Mucosa of rectum (tissue), 2 donors: ENCODE data around the gene MRPL53.

ENCODE experiments used
- H3K27ac ChIP-seq, 2 donors: one replicate each; pipeline ENCODE4 v1.7.0; 2013; ENCODE audit warnings: inconsistent platforms in 2 of 2, low read depth in 2 of 2, low read length in 2 of 2
- H3K27me3 ChIP-seq, 2 donors: one replicate each; pipeline ENCODE4 v1.7.0; 2013; ENCODE audit warnings: low read length in 2 of 2; ENCODE audit not compliant: control insufficient read depth in 2 of 2, insufficient read depth in 2 of 2
- H3K36me3 ChIP-seq, 2 donors: one replicate each; pipeline ENCODE4 v1.7.0; 2013; ENCODE audit warnings: low read length in 2 of 2; ENCODE audit not compliant: control insufficient read depth in 2 of 2, insufficient read depth in 2 of 2
- H3K4me1 ChIP-seq, 2 donors: one replicate each; pipeline ENCODE4 v1.7.0; 2013; ENCODE audit warnings: low read length in 2 of 2, mild to moderate bottlenecking in 1 of 2; ENCODE audit not compliant: control insufficient read depth in 2 of 2, insufficient read depth in 2 of 2
- H3K4me3 ChIP-seq, 2 donors: one replicate each; pipeline ENCODE4 v1.7.0; 2013; ENCODE audit warnings: low read length in 2 of 2
- H3K9ac ChIP-seq, 2 donors: one replicate each; pipeline ENCODE4 v1.7.0; 2013; ENCODE audit warnings: low read length in 2 of 2, low read depth in 1 of 2, mild to moderate bottlenecking in 1 of 2
- H3K9me3 ChIP-seq, 2 donors: one replicate each; pipeline ENCODE4 v1.7.0; 2013; ENCODE audit warnings: low read length in 2 of 2; ENCODE audit not compliant: control insufficient read depth in 2 of 2
- donor health status: healthy.
- donor health status: Normal muscosa, but diverticular disease.

MRPL53 gene

DNA sequence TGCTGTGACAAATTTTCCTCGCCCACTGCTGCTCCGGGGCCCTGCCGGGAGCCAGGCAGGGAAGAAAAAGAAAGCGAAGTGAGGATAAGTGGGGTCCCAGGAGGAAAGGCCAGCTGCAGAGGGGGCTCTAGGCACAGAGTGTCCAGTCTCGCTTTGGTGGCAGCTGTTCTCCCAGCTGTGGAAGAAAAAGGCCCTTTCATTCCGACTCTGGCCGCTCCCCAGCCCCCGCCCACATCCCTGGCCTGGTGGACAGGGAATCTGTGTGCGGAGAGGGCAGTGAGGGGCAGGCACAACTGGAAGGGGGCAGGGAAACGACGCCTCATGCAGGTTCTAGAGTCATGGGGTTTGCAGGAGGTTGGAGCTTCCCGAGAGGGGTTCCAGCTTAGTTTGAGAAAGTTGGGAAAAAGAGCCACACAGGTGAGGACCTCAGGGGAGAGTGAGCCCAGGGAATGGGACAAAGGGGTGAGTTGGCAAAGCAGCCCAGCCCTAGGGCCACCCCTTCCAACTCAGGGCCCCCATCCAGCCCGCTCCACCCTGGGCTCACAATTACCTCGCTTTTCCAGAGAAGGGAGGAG, 32.6 kb downstream of the MRPL53 start:
- Histone ChIP-seq H3K27me3 (peaks cover 0 to 3% of the 10 kb centered on the region in 2 donors), H3K36me3 (no peaks in the 10 kb centered on the region), H3K4me3 (peak overlapping the region; percentile 76), H3K27ac (peak overlapping the region; percentile 95 to 98), H3K4me1 (peaks cover 14 to 26% of the 10 kb centered on the region in 2 donors), H3K9me3 (no peaks in the 10 kb centered on the region), H3K9ac (peak overlapping the region; percentile 63 to 91)

- peak overlapping the region; percentile 63 to 91 for H3K9ac ChIP-seq
- H3K9me3 ChIP-seq: no peaks in the 10 kb centered on the region
- H3K4me3 ChIP-seq: peak overlapping the region; percentile 76
- peaks cover 14 to 26% of the 10 kb centered on the region in 2 donors for H3K4me1 ChIP-seq
- H3K27ac ChIP-seq: peak overlapping the region in 1 of 2 donors; percentile 95
- H3K36me3 ChIP-seq: no peaks in the 10 kb centered on the region
- peaks cover 0 to 3% of the 10 kb centered on the region in 2 donors for H3K27me3 ChIP-seq
Observed at GRCh38 chr2:74439373-74439772, 33.1 kb downstream of the MRPL53 start.

DNA sequence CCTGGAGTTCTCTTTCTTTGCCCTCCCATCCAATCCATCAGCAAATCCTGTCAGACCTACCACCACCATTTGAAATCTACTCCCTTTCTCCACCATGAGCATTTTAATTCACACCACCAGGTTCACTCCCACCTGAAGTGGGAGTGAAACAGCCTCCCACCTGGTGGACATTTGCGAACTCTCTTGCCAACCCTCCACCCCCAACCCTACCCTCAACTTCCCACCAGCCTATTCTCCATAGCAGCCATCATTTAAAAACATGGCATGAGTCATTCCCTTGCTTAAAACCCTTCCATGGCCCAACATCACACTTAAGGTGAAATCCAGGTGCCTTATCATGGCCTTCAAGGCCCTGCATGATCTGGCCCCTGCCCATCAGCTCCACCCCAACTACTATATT, 34.2 kb downstream of the MRPL53 start:
- Histone ChIP-seq H3K27me3 (peaks cover 0 to 3% of the 10 kb centered on the region in 2 donors), H3K36me3 (no peaks in the 10 kb centered on the region), H3K27ac (no peak overlapping the region), H3K9ac (no peak overlapping the region), H3K4me3 (no peak overlapping the region), H3K9me3 (no peaks in the 10 kb centered on the region), H3K4me1 (peaks cover 14 to 22% of the 10 kb centered on the region in 2 donors)

- Histone ChIP-seq H3K36me3 (peaks cover 0 to 5% of the 10 kb centered on the region in 2 donors), H3K4me1 (peaks cover 10 to 19% of the 10 kb centered on the region in 2 donors), H3K27me3 (no peaks in the 10 kb centered on the region), H3K9me3 (no peaks in the 10 kb centered on the region), H3K27ac (no peak overlapping the region), H3K4me3 (no peak overlapping the region), H3K9ac (no peak overlapping the region)
Observed at GRCh38 chr2:74436848-74437695, 35.4 kb downstream of the MRPL53 start.

- peaks cover 3 to 12% of the 10 kb centered on the region in 2 donors for H3K36me3 ChIP-seq
- H3K4me3 ChIP-seq: no peak overlapping the region
- H3K27me3 ChIP-seq: no peaks in the 10 kb centered on the region
- peaks cover 8 to 17% of the 10 kb centered on the region in 2 donors for H3K4me1 ChIP-seq
- no peak overlapping the region for H3K9ac ChIP-seq
- no peak overlapping the region for H3K27ac ChIP-seq
- H3K9me3 ChIP-seq: no peaks in the 10 kb centered on the region
Observed at GRCh38 chr2:74436111-74436805, 36.2 kb downstream of the MRPL53 start.

DNA sequence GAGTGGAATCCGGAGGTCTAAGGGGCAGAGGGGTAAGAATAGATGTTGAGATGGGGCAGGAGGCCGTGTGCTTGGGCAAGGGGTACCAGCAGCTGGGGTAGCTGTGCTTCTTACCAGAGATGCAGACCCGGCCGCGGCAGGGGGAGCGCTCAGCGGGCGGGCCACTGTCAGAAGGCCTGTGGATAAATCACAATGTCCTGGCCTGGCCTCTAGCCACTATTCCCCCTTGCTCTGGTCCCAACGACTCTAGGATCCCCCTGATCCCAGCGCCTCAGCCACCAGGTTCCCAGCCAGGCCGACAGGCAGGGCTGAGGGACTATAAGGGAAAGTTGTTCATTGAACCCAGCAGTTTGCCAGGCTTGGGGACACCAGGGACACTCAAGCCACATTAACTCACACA, 42.0 kb downstream of the MRPL53 start:
- no peaks in the 10 kb centered on the region for H3K27me3 ChIP-seq
- H3K4me1 ChIP-seq: peaks cover 12 to 17% of the 10 kb centered on the region in 2 donors
- no peaks in the 10 kb centered on the region for H3K9me3 ChIP-seq
- H3K4me3 ChIP-seq: no peak overlapping the region
- H3K36me3 ChIP-seq: peaks cover 46 to 62% of the 10 kb centered on the region in 2 donors
- no peak overlapping the region for H3K9ac ChIP-seq
- H3K27ac ChIP-seq: peak overlapping the region; percentile 42 to 67

GRCh38 chr2:74429487-74430451, 42.7 kb downstream of the MRPL53 start:
- H3K9me3 ChIP-seq: no peaks in the 10 kb centered on the region
- peak overlapping the region; percentile 42 to 67 for H3K27ac ChIP-seq
- no peak overlapping the region for H3K9ac ChIP-seq
- peaks cover 12 to 17% of the 10 kb centered on the region in 2 donors for H3K4me1 ChIP-seq
- no peaks in the 10 kb centered on the region for H3K27me3 ChIP-seq
- no peak overlapping the region for H3K4me3 ChIP-seq
- peaks cover 48 to 69% of the 10 kb centered on the region in 2 donors for H3K36me3 ChIP-seq

DNA sequence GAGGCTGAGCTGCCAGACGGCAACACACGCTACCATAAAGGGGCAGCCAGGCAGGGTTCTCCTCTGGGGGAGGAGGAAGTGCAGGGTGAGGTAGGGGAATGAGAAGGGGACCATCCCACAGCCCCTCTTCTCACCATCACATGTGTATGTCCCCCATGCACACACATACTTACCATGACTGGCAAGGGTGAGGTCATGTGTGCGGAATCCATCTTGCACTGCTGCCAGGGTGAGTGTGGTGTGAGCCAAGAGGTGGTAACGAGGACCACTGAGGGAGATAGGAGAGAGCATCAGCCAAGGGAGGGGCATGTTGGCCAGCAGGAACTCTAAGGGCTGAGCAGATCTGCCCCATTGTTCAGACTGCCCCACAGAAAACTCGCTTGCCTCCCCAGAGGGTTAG, 43.8 kb downstream of the MRPL53 start:
- H3K27me3 ChIP-seq: no peaks in the 10 kb centered on the region
- no peak overlapping the region for H3K27ac ChIP-seq
- no peaks in the 10 kb centered on the region for H3K9me3 ChIP-seq
- peaks cover 12 to 17% of the 10 kb centered on the region in 2 donors for H3K4me1 ChIP-seq
- peaks cover 48 to 70% of the 10 kb centered on the region in 2 donors for H3K36me3 ChIP-seq
- H3K4me3 ChIP-seq: no peak overlapping the region
- H3K9ac ChIP-seq: no peak overlapping the region

DNA sequence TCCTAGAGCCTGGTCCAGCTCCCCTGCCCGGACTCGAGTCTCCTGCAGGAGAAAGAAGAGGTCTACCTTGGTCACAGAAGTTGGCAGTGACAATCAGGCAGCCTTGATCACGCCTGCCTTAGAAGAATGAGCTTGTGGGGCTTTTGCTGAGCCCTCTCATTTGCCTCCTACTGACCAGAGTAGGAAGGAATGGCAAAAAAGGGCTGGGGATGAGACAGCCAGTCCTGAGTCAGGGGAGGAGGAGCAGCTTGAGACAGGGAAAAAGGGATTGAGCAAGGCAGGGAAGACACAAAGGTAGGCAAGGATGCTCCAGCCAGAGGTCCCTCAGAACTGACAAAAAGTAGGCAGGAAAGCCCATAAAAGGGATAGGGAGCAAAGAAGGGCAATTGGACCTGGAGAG, 44.9 kb downstream of the MRPL53 start:
- H3K27me3 ChIP-seq: no peaks in the 10 kb centered on the region
- H3K9ac ChIP-seq: no peak overlapping the region
- H3K4me3 ChIP-seq: no peak overlapping the region
- peaks cover 12 to 17% of the 10 kb centered on the region in 2 donors for H3K4me1 ChIP-seq
- no peaks in the 10 kb centered on the region for H3K9me3 ChIP-seq
- peaks cover 48 to 70% of the 10 kb centered on the region in 2 donors for H3K36me3 ChIP-seq
- no peak overlapping the region for H3K27ac ChIP-seq
